Nephron (organoid): ENCODE results near the gene SLC25A33.

ENCODE experiments used
- H3K27ac Mint-ChIP-seq, 3 experiments: 2 replicates each; pipeline ENCODE4 v1.8.0; 2020; ENCODE audit warnings: mixed read lengths in 3 of 3, mild to moderate bottlenecking in 2 of 3, moderate library complexity in 1 of 3
- H3K27me3 Mint-ChIP-seq: 2 replicates; pipeline ENCODE4 v1.8.0; 2021; ENCODE audit warnings: low read depth, mild to moderate bottlenecking, moderate library complexity, mixed read lengths
- H3K36me3 Mint-ChIP-seq: 2 replicates; pipeline ENCODE4 v1.8.0; 2020; ENCODE audit warnings: low read depth, mixed read lengths
- H3K4me1 Mint-ChIP-seq: 2 replicates; pipeline ENCODE4 v1.8.0; 2020; ENCODE audit warnings: mixed read lengths
- H3K4me3 Mint-ChIP-seq, 3 experiments: 2 replicates each; pipeline ENCODE4 v1.8.0; 2020; ENCODE audit warnings: mild to moderate bottlenecking in 3 of 3, mixed read lengths in 3 of 3, moderate library complexity in 2 of 3
- H3K9me3 Mint-ChIP-seq: 2 replicates; pipeline ENCODE4 v1.8.0; 2020; ENCODE audit warnings: mixed read lengths
- CTCF ChIP-seq, 3 experiments: fragments of 200-600 bp; sonication (generic); IDR thresholded peaks; one replicate each; pipeline ENCODE4 v1.5.0; 2021; ENCODE audit warnings: antibody characterized with exemption in 3 of 3; ENCODE audit not compliant: unreplicated experiment in 3 of 3

The SLC25A33 gene

GRCh38 chr1:9604836-9605235 lies 65.6 kb downstream of the SLC25A33 start:
- no peaks in the 10 kb centered on the region for H3K27me3 Mint-ChIP-seq
- H3K36me3 Mint-ChIP-seq = peaks cover 1% of the 10 kb centered on the region
- no peak for TF ChIP-seq CTCF (IDR thresholded peaks at IDR 0.05; ENCODE audit: unreplicated experiment in 3 of 3)
- no peak overlapping the region for H3K4me3 Mint-ChIP-seq
- no peak overlapping the region for H3K27ac Mint-ChIP-seq
- H3K4me1 Mint-ChIP-seq = peaks cover 7% of the 10 kb centered on the region
- no peaks in the 10 kb centered on the region for H3K9me3 Mint-ChIP-seq

- Mint-ChIP-seq H3K4me3 (no peak overlapping the region), H3K27ac (no peak overlapping the region)
- no peak for TF ChIP-seq CTCF (IDR thresholded peaks at IDR 0.05; ENCODE audit: unreplicated experiment in 3 of 3)
Measured at GRCh38 chr1:9605946-9606455, 66.7 kb downstream of the SLC25A33 start.

GRCh38 chr1:9606458-9606857 lies 67.2 kb downstream of the SLC25A33 start:
- H3K9me3 Mint-ChIP-seq = no peaks in the 10 kb centered on the region
- no peak overlapping the region for H3K27ac Mint-ChIP-seq
- no peak for TF ChIP-seq CTCF (IDR thresholded peaks at IDR 0.05; ENCODE audit: unreplicated experiment in 3 of 3)
- H3K4me1 Mint-ChIP-seq = peaks cover 7% of the 10 kb centered on the region
- no peaks in the 10 kb centered on the region for H3K27me3 Mint-ChIP-seq
- H3K36me3 Mint-ChIP-seq = peaks cover 5% of the 10 kb centered on the region
- H3K4me3 Mint-ChIP-seq = no peak overlapping the region

More at GRCh38 chr1:9605946-9606455, 66.7 kb downstream of the SLC25A33 start:
- Mint-ChIP-seq H3K36me3 (peaks cover 3% of the 10 kb centered on the region), H3K9me3 (no peaks in the 10 kb centered on the region), H3K4me1 (peaks cover 7% of the 10 kb centered on the region), H3K27me3 (no peaks in the 10 kb centered on the region)

DNA sequence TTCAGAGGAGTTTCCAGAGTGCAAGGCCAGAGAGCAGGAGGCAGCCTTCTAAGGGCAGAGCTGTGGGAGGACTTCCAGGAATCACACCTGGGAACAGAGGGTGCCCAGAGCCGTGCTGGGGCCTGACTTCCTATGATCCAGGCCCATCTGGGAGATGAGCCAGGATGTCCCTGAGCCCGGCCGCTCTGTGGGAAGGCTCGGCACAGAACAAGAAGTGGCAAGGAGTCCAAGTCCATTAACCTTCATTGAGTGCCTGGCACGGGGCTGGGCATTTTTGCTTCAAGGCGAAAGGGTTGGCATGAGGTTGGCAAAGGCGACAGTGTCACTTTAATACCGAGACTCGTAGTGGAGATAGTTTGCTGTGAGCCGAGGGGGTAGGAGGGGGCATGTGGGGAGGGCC lies 67.7 kb downstream of the SLC25A33 start:
- Mint-ChIP-seq H3K36me3 (peaks cover 7% of the 10 kb centered on the region), H3K27ac (no peak overlapping the region), H3K4me1 (peaks cover 7% of the 10 kb centered on the region), H3K27me3 (no peaks in the 10 kb centered on the region), H3K4me3 (no peak overlapping the region), H3K9me3 (no peaks in the 10 kb centered on the region)
- TF ChIP-seq CTCF (IDR thresholded peaks at IDR 0.05; ENCODE audit: unreplicated experiment in 3 of 3) = no peak

DNA sequence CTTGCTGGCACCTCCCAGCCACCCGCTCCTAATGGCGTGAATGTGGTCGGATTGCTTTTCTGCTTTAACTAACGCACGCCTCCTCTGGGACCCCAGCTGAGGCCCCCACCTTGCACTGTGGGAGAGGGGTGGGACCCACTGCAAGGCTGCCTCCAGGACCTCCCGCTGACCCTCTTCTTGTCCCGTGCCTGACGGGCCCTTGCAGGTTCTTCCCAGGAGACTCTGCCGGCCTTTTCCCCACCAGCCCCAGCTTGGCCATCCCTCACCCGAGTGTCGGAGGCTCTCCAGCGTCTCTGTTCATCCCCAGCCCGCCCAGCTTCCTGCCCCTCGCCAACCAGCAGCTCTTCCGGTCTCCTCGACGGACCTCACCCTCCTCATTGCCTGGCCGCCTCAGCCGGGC lies 68.1 kb downstream of the SLC25A33 start:
- no peak overlapping the region for H3K27ac Mint-ChIP-seq
- H3K9me3 Mint-ChIP-seq = no peaks in the 10 kb centered on the region
- H3K27me3 Mint-ChIP-seq = no peaks in the 10 kb centered on the region
- peaks cover 7% of the 10 kb centered on the region for H3K36me3 Mint-ChIP-seq
- no peak for TF ChIP-seq CTCF (IDR thresholded peaks at IDR 0.05; ENCODE audit: unreplicated experiment in 3 of 3)
- peaks cover 7% of the 10 kb centered on the region for H3K4me1 Mint-ChIP-seq
- no peak overlapping the region for H3K4me3 Mint-ChIP-seq

GRCh38 chr1:9609998-9610397 lies 70.7 kb downstream of the SLC25A33 start:
- no peak overlapping the region for H3K27ac Mint-ChIP-seq
- H3K4me1 Mint-ChIP-seq = peaks cover 2% of the 10 kb centered on the region
- H3K36me3 Mint-ChIP-seq = peaks cover 7% of the 10 kb centered on the region

More at GRCh38 chr1:9609998-9610397, 70.7 kb downstream of the SLC25A33 start:
- Mint-ChIP-seq H3K27me3 (no peaks in the 10 kb centered on the region), H3K4me3 (no peak overlapping the region), H3K9me3 (no peaks in the 10 kb centered on the region)
- TF ChIP-seq CTCF (IDR thresholded peaks at IDR 0.05; ENCODE audit: unreplicated experiment in 3 of 3) = no peak
